Right lung (tissue), 10 donors: ENCODE data around the gene ADH1B. TPM values are rescaled to one million over a fixed set of nuclear protein-coding genes. Genes with fewer than 3 reads are reported as not detected.
"Not testable (repeated sequence)": the region's sequence is repeated elsewhere in the genome, so short reads cannot be mapped to it uniquely, and the experiment has no call there.

Experiments used
- DNase-seq, 2 donors: peaks; one replicate each; pipeline ENCODE4 v3.0.0-alpha.2; 2013
- long read RNA-seq, 8 donors: transcript quantifications; one replicate each; lab custom pipeline, GENCODE V29; 2026
- polyA plus RNA-seq, 5 donors: library from polyadenylated mRNA; unstranded; fragments of 120-200 nt; gene quantifications; one replicate each; pipeline versions ENCODE4 v1.2.1 to v1.2.3, GENCODE V29; 2013; ENCODE audit warnings: inconsistent platforms in 1 of 5, low replicate concordance in 1 of 5; ENCODE audit not compliant: insufficient read length in 5 of 5, insufficient read depth in 1 of 5

ADH1B gene
- 1,000 to 10,000 TPM in 2 of 5 donors, 100 to 1,000 TPM in 3; 945 to 1,187 (median 983) TPM for polyA plus RNA-seq
- long read RNA-seq, donor 1, full-length matches to known transcripts: 324 of 551 reads
- long read RNA-seq, donor 1, partial matches to known transcripts: 222 of 551 reads
- long read RNA-seq, donor 1, other reads (novel, unspliced or antisense): 5 of 551 reads
- long read RNA-seq, donor 2, full-length matches to known transcripts: 112 of 140 reads
- long read RNA-seq, donor 2, partial matches to known transcripts: 28 of 140 reads
- long read RNA-seq, donor 2, other reads (novel, unspliced or antisense): 0 of 140 reads
- long read RNA-seq, donor 3, full-length matches to known transcripts: 161 of 282 reads
- long read RNA-seq, donor 3, partial matches to known transcripts: 121 of 282 reads
- long read RNA-seq, donor 3, other reads (novel, unspliced or antisense): 0 of 282 reads
- long read RNA-seq, donor 4, full-length matches to known transcripts: 143 of 260 reads
- long read RNA-seq, donor 4, partial matches to known transcripts: 117 of 260 reads
- long read RNA-seq, donor 4, other reads (novel, unspliced or antisense): 0 of 260 reads
- long read RNA-seq, donor 5, full-length matches to known transcripts: 206 of 472 reads
- long read RNA-seq, donor 5, partial matches to known transcripts: 266 of 472 reads
- long read RNA-seq, donor 5, other reads (novel, unspliced or antisense): 0 of 472 reads
- long read RNA-seq, donor 6, full-length matches to known transcripts: 288 of 494 reads
- long read RNA-seq, donor 6, partial matches to known transcripts: 201 of 494 reads
- long read RNA-seq, donor 6, other reads (novel, unspliced or antisense): 5 of 494 reads
- long read RNA-seq, donor 7, full-length matches to known transcripts: 322 of 438 reads
- long read RNA-seq, donor 7, partial matches to known transcripts: 111 of 438 reads
- long read RNA-seq, donor 7, other reads (novel, unspliced or antisense): 5 of 438 reads
- long read RNA-seq, donor 8, full-length matches to known transcripts: 90 of 127 reads
- long read RNA-seq, donor 8, partial matches to known transcripts: 37 of 127 reads
- long read RNA-seq, donor 8, other reads (novel, unspliced or antisense): 0 of 127 reads

DNA sequence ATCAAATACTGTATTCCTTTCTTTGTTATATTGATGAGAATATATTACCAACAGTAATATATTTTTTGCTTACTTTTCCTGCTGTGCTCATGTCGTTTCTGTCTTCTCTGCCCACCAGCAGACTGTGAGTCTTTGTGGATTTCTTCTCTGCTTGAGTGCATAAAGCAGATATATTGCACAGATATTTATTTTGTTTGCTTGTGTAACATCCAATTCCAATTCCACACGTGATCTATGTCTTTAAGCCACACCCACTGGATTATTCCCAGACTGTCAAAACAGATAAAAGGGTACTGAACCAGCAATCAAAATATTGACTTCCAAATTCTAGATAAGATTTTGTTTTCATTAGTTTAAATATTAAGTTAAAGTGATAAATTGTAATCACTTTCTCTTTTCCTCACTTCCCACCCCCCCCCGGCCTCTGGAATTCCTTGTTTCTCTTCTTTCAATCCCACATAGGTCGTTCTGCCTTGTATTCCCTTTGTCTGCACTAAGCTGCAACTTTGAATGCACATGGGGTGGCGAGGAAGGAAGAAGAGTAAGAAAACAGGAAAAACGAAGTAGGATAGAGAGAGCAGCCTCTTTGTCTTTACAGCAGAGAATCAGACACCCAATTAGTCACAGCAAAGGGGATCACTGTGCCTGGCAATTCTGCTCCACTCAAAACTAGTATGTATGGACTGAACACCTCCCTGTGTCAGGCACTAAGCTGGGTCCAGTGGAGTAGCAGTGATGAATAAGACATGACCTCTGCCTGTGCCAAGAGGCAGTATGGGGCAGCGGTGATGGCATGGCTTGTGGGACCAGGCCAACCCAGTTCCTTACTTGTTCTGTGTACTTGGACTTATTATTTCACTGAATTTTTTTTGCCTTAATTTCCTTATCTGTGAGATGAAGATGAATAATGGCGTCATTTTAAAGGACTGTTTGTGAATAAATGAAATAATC lies at the start of gene ADH1B:
TSS of gene ADH1B (minus strand) at position 161 of the 951 bp plus-strand sequence. CDS start at position 91, 70 bp downstream.
- peak; percentile 68 to 73 for DNase-seq

DNA sequence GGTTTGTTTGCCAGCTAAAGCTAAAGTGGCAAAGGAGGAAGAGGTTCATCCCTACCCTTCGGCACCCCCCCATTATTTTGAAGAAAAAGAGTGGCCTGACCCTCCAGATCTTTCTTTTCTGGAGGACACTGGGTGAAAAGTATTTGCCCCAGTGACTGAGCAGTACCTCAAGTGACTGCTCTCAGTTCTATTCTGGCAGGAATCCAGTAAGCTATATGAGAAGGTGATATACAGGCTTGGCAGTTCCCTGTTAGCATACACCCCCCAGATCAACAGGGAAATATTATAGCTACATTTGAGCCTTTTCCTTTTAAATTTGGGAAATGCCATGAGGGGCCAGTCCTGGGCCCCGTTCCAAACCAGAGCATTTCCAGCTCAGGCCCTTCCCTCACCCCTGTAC lies 46.6 kb upstream of the ADH1B start:
- not testable (repeated sequence) for DNase-seq

DNA sequence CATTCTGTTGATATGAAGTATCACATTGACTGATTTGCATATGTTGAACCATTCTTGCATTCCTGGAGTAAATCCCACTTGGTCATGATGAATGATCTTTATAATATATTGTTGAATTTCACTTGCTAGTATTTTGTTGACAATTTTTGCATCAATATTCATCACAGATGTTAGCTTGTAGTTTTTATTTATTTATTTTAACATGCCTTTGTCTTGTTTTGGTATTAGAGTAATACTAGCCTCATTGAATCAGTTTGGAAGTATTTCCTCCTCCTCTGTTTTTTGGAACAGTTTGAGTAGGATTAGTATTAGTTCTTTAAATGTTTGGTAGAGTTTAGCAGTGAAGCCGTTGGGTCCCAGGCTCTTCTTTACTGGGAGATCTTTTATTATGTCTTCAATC lies 45.3 kb upstream of the ADH1B start:
- no peak for DNase-seq

DNA sequence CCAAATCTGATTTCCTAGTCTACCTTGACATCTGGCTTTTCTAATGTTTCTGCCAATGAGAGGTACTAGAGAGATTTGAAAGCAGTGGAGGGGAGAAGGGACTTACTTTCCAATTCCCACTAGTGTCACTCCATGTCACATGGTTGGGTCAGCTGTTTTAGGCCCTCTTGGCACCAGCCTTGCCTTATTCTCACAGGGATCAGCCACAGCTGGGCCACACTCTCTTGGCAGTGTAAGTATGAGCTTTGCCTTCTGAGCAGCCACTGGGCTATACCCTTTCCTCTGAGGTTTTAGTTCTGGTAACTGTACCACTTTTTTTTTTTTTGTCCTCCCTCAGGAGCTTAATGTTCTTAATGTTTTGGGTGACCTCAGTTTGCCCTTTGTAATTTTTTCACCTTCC lies 41.6 kb upstream of the ADH1B start:
- DNase-seq: no peak

DNA sequence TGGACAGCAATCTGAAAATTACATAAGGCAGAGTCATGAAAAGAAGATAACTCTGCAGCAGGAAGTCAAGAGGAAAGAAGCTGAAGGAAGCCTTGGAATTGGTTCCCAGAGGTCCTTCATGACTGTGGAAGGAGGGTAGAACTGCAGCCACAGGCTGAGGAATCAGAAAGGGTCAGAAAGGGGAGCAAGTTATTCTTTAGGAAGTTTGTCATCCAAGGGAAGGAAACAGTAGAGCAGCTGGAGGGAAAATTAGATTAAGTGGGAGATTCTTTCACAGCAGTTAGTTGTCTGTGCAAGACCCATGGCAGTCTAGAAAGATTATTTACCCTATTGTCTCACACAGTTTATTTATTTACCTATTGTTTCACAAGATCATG lies 40.7 kb upstream of the ADH1B start:
- DNase-seq: no peak

DNA sequence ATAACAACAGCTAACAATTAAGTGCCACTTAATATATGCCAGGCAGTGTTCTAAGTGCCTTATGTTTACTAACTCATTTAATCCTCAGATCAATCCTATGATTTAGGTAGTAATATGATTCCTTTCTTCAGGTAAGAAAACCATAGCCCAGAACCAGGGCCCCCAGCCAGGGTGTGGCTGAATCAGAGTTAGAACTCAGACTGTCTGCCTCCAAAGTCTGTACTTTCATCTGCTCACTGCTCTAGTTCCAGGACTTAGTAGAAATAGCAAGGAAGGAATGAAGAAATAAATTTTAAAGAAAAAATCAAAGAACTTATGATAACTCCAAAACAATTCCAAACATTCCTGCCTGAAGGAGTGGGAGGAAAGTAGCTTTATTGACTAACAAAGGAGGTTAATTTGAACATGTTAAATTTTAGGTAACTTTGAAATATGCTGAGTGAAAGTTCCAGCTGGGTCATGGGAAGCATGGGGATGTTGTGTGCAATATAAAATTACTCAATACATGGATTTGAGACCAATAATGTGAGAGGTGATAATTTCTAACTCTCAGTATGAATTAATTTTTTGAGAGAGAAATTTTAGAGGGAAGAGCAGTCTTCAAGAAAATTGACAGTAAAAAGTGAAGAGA lies 40.2 kb upstream of the ADH1B start:
- DNase-seq: no peak

DNA sequence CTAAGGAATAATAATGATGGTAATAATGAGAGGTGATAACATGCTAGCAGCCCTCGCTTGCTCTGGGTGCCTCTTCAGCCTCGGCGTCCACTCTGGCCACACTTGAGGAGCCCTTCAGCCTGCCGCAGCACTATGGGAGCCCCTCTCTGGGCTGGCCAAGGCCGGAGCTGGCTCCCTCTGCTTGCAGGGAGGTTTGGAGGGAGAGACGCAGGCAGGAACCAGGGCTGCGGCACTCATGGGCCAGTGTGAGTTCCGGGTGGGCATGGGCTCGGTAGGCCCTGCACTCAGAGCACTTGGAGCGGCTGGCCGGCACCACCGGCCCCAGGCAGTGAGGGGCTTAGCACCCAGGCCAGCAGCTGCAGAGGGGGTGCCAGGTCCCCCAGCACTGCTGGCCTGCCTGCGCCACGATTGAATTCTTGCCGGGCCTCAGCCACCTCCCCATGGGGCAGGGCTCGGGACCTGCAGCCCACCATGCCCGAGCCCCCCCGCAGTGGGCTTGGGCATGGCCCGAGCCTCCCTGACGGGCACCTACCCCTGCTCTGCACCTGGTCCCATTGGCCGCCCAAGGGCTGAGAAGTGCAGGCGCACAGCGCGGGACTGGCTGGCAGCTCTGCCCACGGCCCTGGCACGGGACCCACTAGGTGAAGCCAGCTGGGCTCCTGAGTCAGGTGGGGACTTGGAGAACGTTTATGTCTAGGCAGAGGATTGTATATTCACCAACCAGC lies 38.4 kb upstream of the ADH1B start:
- DNase-seq: no peak

DNA sequence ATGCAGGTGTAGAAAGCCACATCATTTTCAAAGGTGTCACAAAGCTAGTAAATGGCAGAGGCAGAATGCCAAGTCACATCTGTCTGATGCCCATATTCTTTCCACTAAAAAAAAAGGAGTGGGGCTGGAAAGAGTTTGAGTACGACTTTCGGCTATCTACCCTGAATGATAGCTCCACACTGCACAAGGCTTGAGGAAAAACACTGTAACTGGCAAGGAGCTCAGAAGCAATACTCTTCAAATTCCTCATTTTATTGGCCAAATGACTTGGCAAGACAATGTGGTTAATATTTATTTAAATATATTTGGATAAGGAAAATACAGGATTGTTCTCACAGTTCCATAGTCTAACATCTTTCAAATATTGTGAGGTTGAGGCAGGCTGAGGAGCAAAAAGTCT lies 36.7 kb upstream of the ADH1B start:
- no peak for DNase-seq

DNA sequence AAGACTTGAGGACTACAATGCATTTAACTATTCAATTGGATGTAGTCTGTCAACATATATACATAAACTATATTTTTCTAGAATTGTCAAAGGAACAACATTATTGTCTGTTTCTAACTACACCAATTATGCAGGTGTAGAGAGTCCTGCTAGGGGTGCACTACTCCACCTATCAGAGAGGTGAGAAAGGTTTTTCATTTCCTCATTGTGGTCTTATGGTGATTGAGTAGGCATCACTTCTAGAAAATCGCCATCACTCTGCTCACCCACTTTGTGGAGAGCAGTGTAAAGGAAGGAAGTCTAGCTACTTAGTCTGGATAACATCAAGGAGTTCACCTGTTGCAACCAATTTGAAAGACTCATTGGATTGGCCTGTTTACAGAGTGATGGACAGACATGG lies 35.8 kb upstream of the ADH1B start:
- DNase-seq: no peak

DNA sequence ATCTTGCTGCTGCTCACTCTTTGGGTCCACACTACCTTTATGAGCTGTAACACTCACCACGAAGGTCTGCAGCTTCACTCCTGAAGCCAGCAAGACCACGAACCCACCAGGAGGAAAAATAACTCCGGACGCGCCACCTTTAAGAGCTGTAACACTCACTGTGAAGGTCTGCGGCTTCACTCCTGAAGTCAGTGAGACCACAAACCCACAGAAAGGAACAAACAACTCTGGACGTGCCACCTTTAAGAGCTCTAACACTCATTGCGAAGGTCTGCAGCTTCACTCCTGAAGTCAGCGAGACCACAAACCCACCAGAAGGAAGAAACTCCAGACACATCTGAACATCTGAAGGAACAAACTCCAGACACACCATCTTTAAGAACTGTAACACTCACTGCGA lies 34.9 kb upstream of the ADH1B start:
- not testable (repeated sequence) for DNase-seq

DNA sequence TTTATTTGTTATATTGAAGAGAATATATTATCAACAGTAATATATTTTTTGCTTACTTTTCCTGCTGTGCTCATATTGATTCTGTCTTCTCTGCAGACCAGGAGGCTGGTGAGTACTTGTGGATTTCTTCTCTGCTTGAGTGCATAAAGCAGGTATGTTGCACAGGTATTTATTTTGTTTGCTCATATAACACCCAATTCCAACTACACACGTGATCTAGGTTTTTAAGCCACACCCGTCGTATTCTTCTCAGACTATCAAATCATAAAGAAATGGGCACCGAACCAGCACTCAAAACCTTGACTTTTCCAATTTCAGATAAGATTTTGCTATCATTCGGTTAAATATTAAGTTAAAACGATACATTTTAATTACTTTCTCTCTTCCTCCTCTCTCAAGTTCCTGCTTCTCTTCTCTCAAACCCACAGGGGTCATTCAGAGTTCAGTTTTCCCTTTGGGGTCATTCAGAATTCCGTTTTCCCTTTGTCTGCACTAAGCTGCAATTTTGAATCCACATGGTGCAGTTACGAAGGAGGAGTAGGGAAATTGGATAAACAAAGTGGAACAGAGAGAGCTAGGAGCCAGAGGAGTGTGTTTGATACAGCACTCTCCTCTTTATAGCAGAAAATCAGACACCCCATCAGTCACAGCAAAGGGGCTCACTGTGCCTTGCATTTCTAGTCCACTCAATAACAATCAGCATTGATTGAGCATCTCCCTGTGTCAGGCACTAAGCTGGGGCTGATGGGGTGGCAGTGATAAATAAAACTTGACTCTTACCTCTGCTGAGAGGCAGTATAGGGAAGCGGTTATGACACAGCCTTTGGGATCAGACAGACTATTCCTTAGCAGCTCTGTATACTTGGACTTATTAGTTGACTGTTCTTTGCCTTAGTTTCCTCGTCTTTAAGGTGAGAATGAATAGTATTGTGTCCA lies 31.7 kb upstream of the ADH1B start, which contains the start of gene ADH1C:
TSS of gene ADH1C (minus strand) at position 145 of the 936 bp plus-strand sequence. CDS start at position 74, 71 bp downstream.
- peak; percentile 56 to 60 for DNase-seq

DNA sequence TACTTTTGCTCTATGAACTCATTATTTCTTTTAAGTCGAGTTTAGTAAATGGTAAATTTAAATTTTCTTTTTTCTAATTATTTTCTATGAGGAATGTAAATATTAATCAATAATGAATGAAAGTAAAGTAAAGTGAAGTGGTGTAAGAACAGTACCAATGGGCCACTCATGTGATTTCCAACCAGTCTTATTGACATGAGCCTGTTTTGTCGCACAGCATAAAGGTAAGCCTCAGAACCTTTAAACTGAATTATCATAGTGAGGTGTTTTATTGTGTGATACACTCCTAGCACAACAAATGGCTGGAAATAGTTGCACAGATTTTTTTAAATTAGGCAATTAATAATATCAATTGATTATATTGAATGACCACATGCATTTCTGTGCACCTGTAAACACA lies 30.3 kb upstream of the ADH1B start:
- no peak for DNase-seq

DNA sequence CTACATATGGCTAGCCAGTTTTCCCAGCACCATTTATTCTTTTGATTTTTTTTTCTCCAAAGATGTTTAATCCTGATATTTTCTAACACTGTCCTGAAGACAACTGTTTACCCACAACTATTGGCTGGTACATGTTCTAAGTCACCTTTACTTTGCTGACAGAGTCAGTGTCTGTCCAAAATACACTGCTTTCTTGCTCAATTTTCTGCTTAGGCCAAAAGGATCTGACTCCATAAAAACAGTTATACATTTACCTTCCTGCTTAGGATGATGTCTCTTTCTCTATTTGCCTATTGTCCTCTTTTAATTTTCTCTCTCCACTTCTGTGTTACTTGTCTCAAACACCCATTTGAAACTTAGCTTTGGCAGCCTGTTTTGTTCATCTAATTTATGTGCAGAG lies 28.1 kb upstream of the ADH1B start:
- no peak for DNase-seq

DNA sequence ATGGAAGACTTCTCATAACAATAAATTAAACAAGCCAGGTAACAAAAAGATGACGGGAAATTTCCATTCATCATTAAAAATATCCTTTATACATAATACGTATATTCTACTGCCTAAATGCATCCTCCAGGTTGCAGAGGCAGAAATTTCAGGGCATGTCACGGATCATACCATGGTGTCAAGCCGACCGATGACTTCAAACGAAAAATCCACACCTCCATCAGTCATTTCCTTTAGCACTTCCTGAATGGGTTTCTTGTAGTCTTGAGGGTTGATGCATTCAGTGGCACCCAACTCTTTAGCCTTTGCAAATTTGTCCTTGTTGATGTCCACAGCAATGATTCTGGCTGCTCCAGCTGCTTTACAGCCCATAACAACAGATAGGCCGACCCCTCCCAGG lies 21.4 kb upstream of the ADH1B start:
- DNase-seq: not testable (repeated sequence)

DNA sequence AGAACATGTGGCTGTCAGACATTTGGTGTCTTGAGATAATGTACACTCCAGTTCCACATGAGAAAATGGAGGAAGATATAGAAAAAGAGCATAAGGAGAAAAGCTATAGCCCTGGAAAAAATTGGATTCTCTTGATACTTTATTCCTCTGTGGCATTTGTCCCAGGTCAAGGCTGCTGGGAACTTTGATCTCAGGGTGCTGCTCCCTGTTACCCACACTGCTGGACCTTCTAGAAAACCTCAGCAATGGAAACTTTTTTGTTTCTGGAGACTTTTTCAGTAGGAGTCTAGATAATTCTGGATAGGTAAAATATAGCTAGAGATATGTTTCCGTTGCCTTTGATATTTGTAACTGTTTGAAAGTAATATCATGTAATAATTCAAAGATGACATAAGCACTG lies 20.2 kb upstream of the ADH1B start:
- DNase-seq: no peak

DNA sequence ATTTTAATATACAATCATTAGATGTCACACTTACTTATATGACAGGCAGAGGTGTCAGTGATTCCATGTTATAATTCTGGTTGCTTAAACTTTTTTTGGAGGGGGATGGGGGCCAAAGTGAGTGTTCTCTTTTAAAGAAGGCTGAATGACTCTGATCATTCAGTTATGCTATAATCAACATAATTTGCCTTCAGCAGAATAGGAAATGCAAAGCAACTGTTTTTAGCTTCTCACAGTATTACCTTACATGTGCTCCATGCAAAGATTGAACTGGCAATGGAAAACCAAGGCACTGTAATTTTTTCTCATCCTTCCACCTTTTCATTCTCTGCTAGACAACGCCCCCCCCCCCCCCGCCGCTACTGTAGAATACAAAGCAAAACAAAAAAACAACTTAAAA lies 18.0 kb upstream of the ADH1B start:
- no peak for DNase-seq

DNA sequence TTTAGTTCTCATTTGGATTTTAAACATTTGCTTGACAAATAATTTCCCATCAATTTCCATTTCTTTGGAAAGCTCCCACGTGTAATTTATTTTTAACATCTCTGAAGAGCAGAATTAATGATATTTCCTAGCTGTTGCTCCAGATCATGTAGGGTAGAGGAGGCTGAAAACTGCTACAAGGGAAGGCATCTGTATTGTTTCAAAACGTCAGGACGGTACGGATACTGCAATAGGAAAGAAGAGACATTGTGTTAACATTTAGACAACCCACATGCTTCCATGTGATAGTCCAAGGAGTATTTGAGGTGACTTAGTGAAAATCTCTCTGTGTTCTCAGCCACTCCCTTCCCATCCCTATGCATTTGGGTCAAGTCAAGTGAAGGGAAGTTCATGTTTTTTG lies 15.4 kb upstream of the ADH1B start:
- DNase-seq: no peak

DNA sequence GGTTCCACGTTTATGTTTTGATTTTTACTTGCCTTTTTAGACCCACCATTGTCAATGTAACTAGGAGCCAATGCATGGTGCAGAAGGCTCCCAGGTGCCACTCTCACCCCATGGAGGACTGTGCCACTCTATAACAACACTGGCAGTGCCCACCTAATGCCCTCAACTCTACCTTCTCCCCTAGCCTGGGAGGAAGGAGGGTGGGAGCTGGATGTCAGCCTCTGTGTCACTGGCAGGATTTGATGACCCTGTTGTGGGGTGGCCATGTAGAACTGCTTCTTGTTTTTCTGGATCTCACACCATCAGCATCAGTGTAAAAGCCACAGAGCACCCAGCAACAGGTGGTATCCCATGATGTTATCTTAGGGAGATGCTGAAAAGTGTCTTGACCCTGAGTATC lies 13.7 kb upstream of the ADH1B start:
- no peak for DNase-seq

DNA sequence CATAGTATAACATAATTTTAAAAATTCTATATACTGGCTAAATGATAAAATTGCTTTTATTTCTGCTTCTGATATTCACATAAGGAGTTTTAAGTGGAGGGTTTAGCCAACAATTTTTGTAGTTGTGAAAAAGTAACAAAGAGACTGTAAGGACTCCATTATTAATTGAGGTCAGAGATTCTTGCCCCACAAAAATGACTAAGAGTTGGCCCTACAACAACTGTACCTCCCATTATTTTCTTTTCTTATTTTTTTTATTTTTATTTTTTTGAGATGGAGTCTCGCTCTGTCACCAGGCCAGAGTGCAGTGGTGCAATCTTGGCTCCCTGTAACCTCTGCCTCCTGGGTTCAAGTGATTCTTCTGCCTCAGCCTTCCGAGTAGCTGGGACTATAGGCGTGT lies 9.4 kb upstream of the ADH1B start:
- no peak for DNase-seq
